NB4 (cell line): ENCODE measurements around the gene VPS9D1.

Experiments
- CTCF ChIP-seq: IDR thresholded peaks from one replicate; pipeline ENCODE4 v1.5.1; 2012; ENCODE audit warnings: low read depth, low read length
- POLR2A ChIP-seq: IDR thresholded peaks from 2 replicates; pipeline ENCODE4 v1.6.1; 2011; ENCODE audit warnings: mild to moderate bottlenecking; ENCODE audit not compliant: insufficient read length; ENCODE audit errors: extremely low read depth
- TF ChIP-seq, protein P1 (sequence below): IDR thresholded peaks from 2 replicates; pipeline ENCODE4 v1.6.1; 2011; ENCODE audit warnings: low read depth, low read length

GRCh38 chr16:89737341-89738071, 16.8 kb upstream of the VPS9D1 start:
- TF ChIP-seq CTCF (no peak), POLR2A (no peak)
- TF ChIP-seq, protein P1, sequence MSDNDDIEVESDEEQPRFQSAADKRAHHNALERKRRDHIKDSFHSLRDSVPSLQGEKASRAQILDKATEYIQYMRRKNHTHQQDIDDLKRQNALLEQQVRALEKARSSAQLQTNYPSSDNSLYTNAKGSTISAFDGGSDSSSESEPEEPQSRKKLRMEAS: no peak
